ENCODE data around the gene YBX2.

- TF ChIP-seq CTCF (IDR thresholded peaks at IDR 0.05; ENCODE audit: insufficient read depth, low read length) (no peak), POLR2AphosphoS5 (IDR thresholded peaks at IDR 0.05; ENCODE audit: low read depth) (no peak)
Measured at GRCh38 chr17:7266784-7267183, 27.7 kb downstream of the YBX2 start.

All from HL-60 (cell line).